CD4-positive, alpha-beta T cell (primary cell): ENCODE results near the gene ZBTB46. TPM values are rescaled to one million over a fixed set of nuclear protein-coding genes. Genes with fewer than 3 reads are reported as not detected.

ENCODE experiments used
- ATAC-seq: fragments of 200-7000 bp; cut with Tn5 transposase; one replicate; pipeline ENCODE4 v1.10.0; 2022; ENCODE audit warnings: mild to moderate bottlenecking; ENCODE audit not compliant: poor library complexity
- CTCF ChIA-PET: fragments of 350-600 bp; sonication (Branson Sonifier 250); formaldehyde crosslinking; loops from one replicate; lab custom pipeline; 2021; ENCODE audit warnings: antibody characterized with exemption, inconsistent platforms; lab: Charles Lee
- POLR2A ChIA-PET: fragments of 350-600 bp; sonication (Branson Sonifier 250); formaldehyde crosslinking; loops from one replicate; lab custom pipeline; 2021; ENCODE audit warnings: antibody characterized with exemption, inconsistent platforms; lab: Charles Lee
- DNase-seq, 14 experiments: peaks; one replicate each; pipeline ENCODE4 v3.0.0-alpha.2; 2013 to 2020; ENCODE audit warnings: mixed read lengths in 2 of 14
- H3K27ac ChIP-seq, 2 donors: one replicate each; pipeline versions ENCODE4 v1.5.1 to v1.7.0; 2013; ENCODE audit warnings: low read length in 2 of 2, low read depth in 1 of 2, mild to moderate bottlenecking in 1 of 2
- H3K27me3 ChIP-seq, 2 experiments: 1 replicate in 1 of 2; 2 replicates in 1 of 2; pipeline versions ENCODE4 v1.6.1 to v1.7.0; 2013; ENCODE audit warnings: low read length in 2 of 2, control low read depth in 1 of 2, mild to moderate bottlenecking in 1 of 2, moderate library complexity in 1 of 2; ENCODE audit not compliant: insufficient read depth in 2 of 2, control insufficient read depth in 1 of 2
- H3K36me3 ChIP-seq: one replicate; pipeline ENCODE4 v1.6.1; 2013; ENCODE audit warnings: low read length, control low read depth; ENCODE audit not compliant: insufficient read depth
- H3K4me1 ChIP-seq: one replicate; pipeline ENCODE4 v1.6.1; 2013; ENCODE audit warnings: low read length, control low read depth; ENCODE audit not compliant: insufficient read depth
- H3K4me3 ChIP-seq: one replicate; pipeline ENCODE4 v1.5.1; 2013; ENCODE audit warnings: mild to moderate bottlenecking, low read length, moderate library complexity
- H3K9me3 ChIP-seq, 2 experiments: 1 replicate in 1 of 2; 2 replicates in 1 of 2; pipeline versions ENCODE4 v1.6.1 to v1.7.0; 2013; ENCODE audit warnings: low read length in 2 of 2, mild to moderate bottlenecking in 2 of 2, control low read depth in 1 of 2, moderate library complexity in 1 of 2; ENCODE audit not compliant: control insufficient read depth in 1 of 2, insufficient read depth in 1 of 2
- H3K27ac Mint-ChIP-seq: one replicate; pipeline ENCODE4 v1.8.0; 2020; ENCODE audit warnings: mixed read lengths
- H3K27me3 Mint-ChIP-seq: one replicate; pipeline ENCODE4 v1.8.0; 2021; ENCODE audit warnings: mixed read lengths
- H3K36me3 Mint-ChIP-seq: one replicate; pipeline ENCODE4 v1.8.0; 2021; ENCODE audit warnings: low read depth, mixed read lengths
- H3K4me1 Mint-ChIP-seq: one replicate; pipeline ENCODE4 v1.8.0; 2021; ENCODE audit warnings: low read depth, mixed read lengths
- H3K4me3 Mint-ChIP-seq: one replicate; pipeline ENCODE4 v1.8.0; 2020; ENCODE audit warnings: mild to moderate bottlenecking, mixed read lengths
- H3K9me3 Mint-ChIP-seq: one replicate; pipeline ENCODE4 v1.8.0; 2020; ENCODE audit warnings: mixed read lengths
- intact Hi-C, 2 experiments: fragments of 100-400 bp; cut with DNase I in 1 of 2; cut with micrococcal nuclease in 1 of 2; formaldehyde crosslinking; loops; one replicate each; pipeline versions ENCODE4 v1.15.1 to v1.9.0; 2023 to 2025; cut with DNase I, micrococcal nuclease
- total RNA-seq, 174 experiments: library from RNA in 2 of 174; stranded (reverse) in 2 of 174; gene quantifications; one replicate each; pipeline ENCODE4 v1.2.3 and lab custom pipeline; 2021 to 2026
- TF ChIP-seq, protein P1 (sequence below): fragments of 200-600 bp; IDR thresholded peaks from one replicate; pipeline ENCODE4 v1.8.0; 2022; ENCODE audit warnings: antibody characterized with exemption, mild to moderate bottlenecking

Gene ZBTB46
- total RNA-seq, 2 experiments from 2014 or later, result 0.08 to 0.34 TPM

DNA sequence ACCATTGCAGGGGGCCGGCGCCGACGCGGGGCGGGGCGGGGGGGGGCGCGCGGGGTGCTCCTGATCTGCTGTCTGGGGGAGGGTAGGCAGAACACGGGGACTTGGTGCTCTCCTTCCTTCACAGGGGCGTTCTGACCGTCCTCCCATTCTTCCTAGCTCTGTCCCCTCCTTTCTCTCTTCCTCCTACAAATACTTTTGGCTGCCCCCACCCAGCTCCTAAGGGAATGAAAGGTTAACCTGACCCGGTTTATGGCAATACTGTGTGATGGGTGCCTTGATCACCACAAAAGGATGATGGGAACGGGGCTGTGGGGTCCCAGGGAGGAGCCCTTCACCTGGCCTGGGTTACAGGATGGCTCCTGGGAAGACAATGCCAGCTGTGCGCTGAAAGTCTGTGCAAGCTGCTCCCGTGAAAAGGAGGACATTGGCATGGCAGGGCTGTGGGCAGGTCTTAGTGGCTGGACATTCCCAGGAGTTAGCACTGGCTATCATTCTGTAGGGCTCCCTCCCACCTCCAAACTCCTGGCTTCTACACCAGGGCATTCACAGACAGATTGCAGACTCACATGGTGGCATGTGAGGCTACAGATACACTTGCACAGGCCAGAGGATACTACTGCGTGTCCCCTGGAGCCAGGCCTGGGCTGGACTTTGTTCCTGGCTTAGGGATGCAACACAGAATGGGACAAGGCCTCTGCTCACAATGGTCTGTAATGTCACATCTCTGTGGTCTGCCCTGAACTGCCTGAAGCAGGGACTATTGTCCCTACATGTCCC is 32.1 kb upstream of the ZBTB46 start:
- ATAC-seq (no peak), DNase-seq (no peak)
- H3K9me3 ChIP-seq, result peaks cover 0 to 7% of the 10 kb centered on the region in 2 experiments
- TF ChIP-seq, protein P1, sequence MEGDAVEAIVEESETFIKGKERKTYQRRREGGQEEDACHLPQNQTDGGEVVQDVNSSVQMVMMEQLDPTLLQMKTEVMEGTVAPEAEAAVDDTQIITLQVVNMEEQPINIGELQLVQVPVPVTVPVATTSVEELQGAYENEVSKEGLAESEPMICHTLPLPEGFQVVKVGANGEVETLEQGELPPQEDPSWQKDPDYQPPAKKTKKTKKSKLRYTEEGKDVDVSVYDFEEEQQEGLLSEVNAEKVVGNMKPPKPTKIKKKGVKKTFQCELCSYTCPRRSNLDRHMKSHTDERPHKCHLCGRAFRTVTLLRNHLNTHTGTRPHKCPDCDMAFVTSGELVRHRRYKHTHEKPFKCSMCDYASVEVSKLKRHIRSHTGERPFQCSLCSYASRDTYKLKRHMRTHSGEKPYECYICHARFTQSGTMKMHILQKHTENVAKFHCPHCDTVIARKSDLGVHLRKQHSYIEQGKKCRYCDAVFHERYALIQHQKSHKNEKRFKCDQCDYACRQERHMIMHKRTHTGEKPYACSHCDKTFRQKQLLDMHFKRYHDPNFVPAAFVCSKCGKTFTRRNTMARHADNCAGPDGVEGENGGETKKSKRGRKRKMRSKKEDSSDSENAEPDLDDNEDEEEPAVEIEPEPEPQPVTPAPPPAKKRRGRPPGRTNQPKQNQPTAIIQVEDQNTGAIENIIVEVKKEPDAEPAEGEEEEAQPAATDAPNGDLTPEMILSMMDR, result no peak
- Mint-ChIP-seq H3K4me3 (peak overlapping the region; percentile 97), H3K4me1 (peaks cover 37% of the 10 kb centered on the region), H3K27ac (peak overlapping the region; percentile 85), H3K9me3 (no peaks in the 10 kb centered on the region), H3K36me3 (peaks cover 27% of the 10 kb centered on the region), H3K27me3 (no peaks in the 10 kb centered on the region)
- ChIA-PET CTCF (interaction anchor here (0.6 to 3.5 kb wide), 11 partner anchors 77 to 325 kb away, joined by 3 to 16 read pairs (median 6); partner anchors contain the start of genes ARFRP1, PRPF6, RTEL1 and ZGPAT), POLR2A (interaction anchor here (0.7 to 3.0 kb wide), 17 partner anchors 8 to 326 kb away, joined by 3 to 25 read pairs (median 6); partner anchors contain the start of genes ARFRP1, DNAJC5, LIME1 and PRPF6)
- H3K4me3 ChIP-seq, result peak overlapping the region; percentile 98
- intact Hi-C loops, result loop anchor here in 1 of 2 experiments (5.0 to 10.0 kb wide), 2 partner anchors 76 to 208 kb away; partner anchors contain the start of genes RTEL1 and STMN3
- H3K27me3 ChIP-seq, result no peaks in the 10 kb centered on the region
- H3K27ac ChIP-seq, result peak overlapping the region; percentile 78 to 89
- H3K4me1 ChIP-seq, result peaks cover 48% of the 10 kb centered on the region
- H3K36me3 ChIP-seq, result peaks cover 9% of the 10 kb centered on the region

DNA sequence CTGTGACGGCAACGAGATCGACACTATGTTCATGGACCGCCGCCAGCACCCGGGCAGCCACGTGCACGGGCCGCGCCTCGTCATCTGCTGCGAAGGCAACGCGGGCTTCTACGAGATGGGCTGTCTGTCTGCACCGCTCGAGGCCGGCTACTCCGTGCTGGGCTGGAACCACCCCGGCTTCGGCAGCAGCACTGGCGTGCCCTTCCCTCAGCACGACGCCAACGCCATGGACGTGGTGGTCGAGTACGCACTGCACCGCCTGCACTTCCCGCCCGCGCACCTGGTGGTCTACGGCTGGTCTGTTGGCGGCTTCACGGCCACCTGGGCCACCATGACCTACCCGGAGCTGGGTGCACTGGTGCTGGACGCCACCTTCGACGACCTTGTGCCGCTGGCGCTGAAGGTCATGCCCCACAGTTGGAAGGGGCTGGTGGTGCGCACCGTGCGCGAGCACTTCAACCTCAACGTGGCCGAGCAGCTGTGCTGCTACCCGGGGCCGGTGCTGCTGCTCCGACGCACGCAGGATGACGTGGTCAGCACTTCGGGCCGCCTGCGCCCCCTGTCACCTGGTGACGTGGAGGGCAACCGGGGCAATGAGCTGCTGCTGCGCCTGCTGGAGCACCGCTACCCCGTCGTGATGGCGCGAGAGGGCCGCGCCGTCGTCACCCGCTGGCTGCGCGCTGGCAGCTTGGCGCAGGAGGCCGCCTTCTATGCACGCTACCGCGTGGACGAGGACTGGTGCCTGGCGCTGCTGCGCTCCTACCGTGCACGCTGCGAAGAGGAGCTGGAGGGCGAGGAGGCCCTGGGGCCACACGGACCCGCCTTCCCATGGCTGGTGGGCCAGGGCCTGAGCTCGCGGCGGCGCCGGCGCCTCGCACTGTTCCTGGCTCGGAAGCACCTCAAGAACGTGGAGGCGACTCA is 31.2 kb upstream of the ZBTB46 start:
- no peak overlapping the region for H3K27ac Mint-ChIP-seq
- H3K4me1 Mint-ChIP-seq, result peaks cover 45% of the 10 kb centered on the region
- DNase-seq (peak in 1 of 14 experiments; percentile 40), ATAC-seq (no peak)
- no peak overlapping the region for H3K4me3 ChIP-seq
- H3K4me3 Mint-ChIP-seq, result no peak overlapping the region
- H3K27me3 Mint-ChIP-seq, result no peaks in the 10 kb centered on the region
- H3K27me3 ChIP-seq, result no peaks in the 10 kb centered on the region
- H3K9me3 Mint-ChIP-seq, result no peaks in the 10 kb centered on the region
- TF ChIP-seq, protein P1, result no peak
- peaks cover 57% of the 10 kb centered on the region for H3K4me1 ChIP-seq
- H3K36me3 ChIP-seq, result peaks cover 7% of the 10 kb centered on the region
- ChIA-PET POLR2A (interaction anchor here (1.0 kb wide), 1 partner anchor 134 kb away, joined by 3 read pairs; no protein-coding TSS in a partner anchor), CTCF (interaction anchor here (1.4 kb wide), 1 partner anchor 76 kb away, joined by 4 read pairs; no protein-coding TSS in a partner anchor)
- H3K27ac ChIP-seq, result no peak overlapping the region
- H3K36me3 Mint-ChIP-seq, result peaks cover 23% of the 10 kb centered on the region
- intact Hi-C loops, result loop anchor here in 1 of 2 experiments (5.0 to 10.0 kb wide), 2 partner anchors 75 to 207 kb away; partner anchors contain the start of genes RTEL1 and STMN3
- H3K9me3 ChIP-seq, result peaks cover 0 to 7% of the 10 kb centered on the region in 2 experiments

DNA sequence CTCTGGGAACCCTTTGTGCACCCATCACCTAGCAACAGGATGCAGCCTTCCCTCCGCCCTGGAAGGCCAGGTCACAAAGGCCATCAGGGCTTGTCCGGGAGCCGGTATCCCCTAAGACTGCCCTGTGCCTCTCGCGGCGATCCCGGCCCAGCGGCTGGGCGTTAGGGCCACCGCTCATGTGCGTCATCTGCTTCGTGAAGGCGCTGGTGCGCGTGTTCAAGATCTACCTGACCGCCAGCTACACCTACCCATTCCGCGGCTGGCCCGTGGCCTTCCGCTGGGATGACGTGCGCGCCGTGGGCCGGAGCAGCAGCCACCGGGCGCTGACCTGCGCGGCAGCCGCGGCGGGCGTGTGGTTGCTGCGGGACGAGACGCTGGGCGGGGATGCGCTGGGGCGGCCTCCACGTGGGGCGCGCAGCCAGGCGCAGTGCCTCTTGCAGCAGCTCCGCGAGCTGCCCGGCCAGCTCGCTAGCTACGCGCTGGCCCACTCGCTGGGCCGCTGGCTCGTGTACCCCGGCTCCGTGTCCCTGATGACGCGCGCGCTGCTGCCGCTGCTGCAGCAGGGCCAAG is 30.4 kb upstream of the ZBTB46 start, which contains the start of gene ABHD16B:
TSS of gene ABHD16B (plus strand) at position 134 of the 570 bp plus-strand sequence. CDS start at position 177, 43 bp downstream.
- ChIA-PET POLR2A (no interaction called here), CTCF (no interaction called here)
- Histone ChIP-seq H3K27me3 (no peaks in the 10 kb centered on the region), H3K36me3 (peaks cover 7% of the 10 kb centered on the region), H3K27ac (no peak within 1 kb of the TSS), H3K4me3 (no peak within 1 kb of the TSS), H3K4me1 (peaks cover 53% of the 10 kb centered on the region), H3K9me3 (peaks cover 0 to 7% of the 10 kb centered on the region in 2 experiments)
- H3K27ac Mint-ChIP-seq, result no peak within 1 kb of the TSS
- no peaks in the 10 kb centered on the region for H3K27me3 Mint-ChIP-seq
- H3K4me1 Mint-ChIP-seq, result peaks cover 50% of the 10 kb centered on the region
- no peaks in the 10 kb centered on the region for H3K9me3 Mint-ChIP-seq
- peaks cover 23% of the 10 kb centered on the region for H3K36me3 Mint-ChIP-seq
- ATAC-seq (no peak), DNase-seq (no peak)
- TF ChIP-seq, protein P1, result no peak
- H3K4me3 Mint-ChIP-seq, result no peak within 1 kb of the TSS
- intact Hi-C loops, result loop anchor here in 1 of 2 experiments (5.0 to 10.0 kb wide), 2 partner anchors 74 to 207 kb away; partner anchors contain the start of genes RTEL1 and STMN3
